Calu3 (cell line): ENCODE measurements around the gene ITGAV. TPM values are rescaled to one million over a fixed set of nuclear protein-coding genes. Genes with fewer than 3 reads are reported as not detected.

Experiments used
- BruUV-seq: library from RNA; stranded (reverse); fragments of 400-500 nt; replicated peaks from 2 replicates; lab custom pipeline; 2021; lab: Mats Ljungman, UMichigan
- CTCF ChIA-PET: fragments of 300-600 bp; sonication (Branson Sonifier 250); formaldehyde crosslinking; loops from one replicate; lab custom pipeline; 2022; ENCODE audit warnings: antibody characterized with exemption; lab: Charles Lee
- DNase-seq: peaks from one replicate; pipeline ENCODE4 v3.0.0; 2022
- H3K27ac Mint-ChIP-seq: one replicate; pipeline ENCODE4 v1.8.0; 2022; ENCODE audit warnings: mixed read lengths; ENCODE audit not compliant: unreplicated experiment
- H3K27me3 Mint-ChIP-seq: one replicate; pipeline ENCODE4 v1.8.0; 2022; ENCODE audit warnings: mixed read lengths; ENCODE audit not compliant: unreplicated experiment
- H3K36me3 Mint-ChIP-seq: one replicate; pipeline ENCODE4 v1.8.0; 2022; ENCODE audit warnings: mild to moderate bottlenecking, moderate library complexity, mixed read lengths; ENCODE audit not compliant: insufficient read depth, unreplicated experiment
- H3K4me1 Mint-ChIP-seq: one replicate; pipeline ENCODE4 v1.8.0; 2022; ENCODE audit warnings: mild to moderate bottlenecking, low read depth, mixed read lengths; ENCODE audit not compliant: unreplicated experiment
- H3K4me3 Mint-ChIP-seq: one replicate; pipeline ENCODE4 v1.8.0; 2022; ENCODE audit warnings: mild to moderate bottlenecking, low read depth, moderate library complexity, mixed read lengths; ENCODE audit not compliant: unreplicated experiment
- H3K9me3 Mint-ChIP-seq: one replicate; pipeline ENCODE4 v1.8.0; 2022; ENCODE audit warnings: low read depth, mixed read lengths; ENCODE audit not compliant: unreplicated experiment
- CTCF ChIP-seq: fragments of 200-600 bp; IDR thresholded peaks from one replicate; pipeline ENCODE4 v1.8.0; 2022; ENCODE audit warnings: antibody characterized with exemption; ENCODE audit not compliant: unreplicated experiment
- intact Hi-C: fragments of 100-400 bp; cut with micrococcal nuclease; formaldehyde crosslinking; loops from one replicate; pipeline ENCODE4 v1.10.0; 2022; ENCODE audit not compliant: unreplicated experiment
- total RNA-seq: library from RNA; stranded (reverse); gene quantifications from 2 replicates; pipeline ENCODE4 v1.2.3, GENCODE V29; 2022

ITGAV gene
- total RNA-seq, 1 experiment from 2014 or later, result 146 TPM

DNA sequence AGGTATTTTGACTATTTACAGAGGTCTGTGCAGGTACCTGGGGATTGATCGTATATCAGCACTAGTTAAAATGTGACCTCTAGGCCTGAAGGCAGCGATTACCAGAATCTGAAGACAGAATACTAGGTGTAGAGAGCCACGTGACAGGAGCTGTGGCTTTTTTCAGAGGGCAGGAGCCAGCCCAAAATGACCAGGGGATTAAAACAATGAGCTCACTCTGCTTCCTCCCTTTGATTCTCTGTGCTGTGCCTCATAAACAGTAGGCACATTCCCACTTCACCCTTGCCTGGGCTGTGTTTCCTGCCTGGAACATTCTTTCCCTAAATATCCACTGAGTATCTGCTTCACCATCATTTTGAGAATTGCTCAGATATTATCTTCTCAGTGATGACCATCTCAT is 15.2 kb downstream of the ITGAV start:
- Mint-ChIP-seq H3K36me3 (peaks cover 5% of the 10 kb centered on the region), H3K27me3 (no peaks in the 10 kb centered on the region), H3K9me3 (no peaks in the 10 kb centered on the region), H3K27ac (no peak overlapping the region), H3K4me1 (peaks cover 15% of the 10 kb centered on the region), H3K4me3 (no peak overlapping the region)
- BruUV-seq, result no TSS peak
- TF ChIP-seq CTCF, result no peak
- CTCF ChIA-PET, result no interaction called here
- intact Hi-C loops, result no loop called here
- no peak for DNase-seq

- no TSS peak for BruUV-seq
- Mint-ChIP-seq H3K36me3 (peaks cover 5% of the 10 kb centered on the region), H3K27ac (no peak overlapping the region), H3K4me3 (no peak overlapping the region), H3K27me3 (no peaks in the 10 kb centered on the region), H3K4me1 (peaks cover 22% of the 10 kb centered on the region), H3K9me3 (no peaks in the 10 kb centered on the region)
- no peak for DNase-seq
- CTCF ChIA-PET, result interaction anchor here (0.5 kb wide), 1 partner anchor 78 kb away, joined by 4 read pairs; no protein-coding TSS in a partner anchor
- intact Hi-C loops, result no loop called here
- TF ChIP-seq CTCF, result no peak
These were observed 17.9 kb downstream of the ITGAV start for GRCh38 chr2:186607660-186608324.

- H3K27me3 Mint-ChIP-seq, result no peaks in the 10 kb centered on the region
- no peak for TF ChIP-seq CTCF
- no peaks in the 10 kb centered on the region for H3K9me3 Mint-ChIP-seq
- CTCF ChIA-PET, result no interaction called here
- no peak overlapping the region for H3K27ac Mint-ChIP-seq
- H3K4me1 Mint-ChIP-seq, result peaks cover 22% of the 10 kb centered on the region
- H3K4me3 Mint-ChIP-seq, result no peak overlapping the region
- H3K36me3 Mint-ChIP-seq, result peaks cover 4% of the 10 kb centered on the region
- DNase-seq, result no peak
- intact Hi-C loops, result no loop called here
- no TSS peak for BruUV-seq
These were observed 20.9 kb downstream of the ITGAV start for GRCh38 chr2:186610785-186611184.

DNA sequence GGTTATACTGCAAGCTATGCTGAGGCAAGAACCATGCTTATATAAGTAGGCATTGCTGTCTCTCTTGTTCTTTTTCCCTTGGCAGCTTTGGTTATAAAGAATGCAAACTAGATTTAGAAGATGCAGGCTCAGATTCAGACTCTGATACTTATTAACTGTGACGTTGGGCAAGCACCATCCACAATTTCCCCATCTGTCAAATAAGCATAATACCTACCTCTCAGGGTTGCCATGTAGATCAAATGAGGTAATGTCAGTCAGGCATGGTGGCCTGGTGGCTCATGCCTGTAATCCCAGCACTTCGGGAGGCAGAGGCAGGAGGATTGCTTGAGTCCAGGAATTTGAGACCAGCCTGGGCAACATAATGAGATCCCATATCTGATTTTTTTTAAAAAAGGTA is 21.7 kb downstream of the ITGAV start:
- Mint-ChIP-seq H3K9me3 (no peaks in the 10 kb centered on the region), H3K4me3 (no peak overlapping the region), H3K27ac (no peak overlapping the region), H3K4me1 (peaks cover 18% of the 10 kb centered on the region), H3K27me3 (no peaks in the 10 kb centered on the region), H3K36me3 (peaks cover 4% of the 10 kb centered on the region)
- CTCF ChIA-PET, result no interaction called here
- no TSS peak for BruUV-seq
- no peak for DNase-seq
- no peak for TF ChIP-seq CTCF
- intact Hi-C loops, result no loop called here
